SK-N-SH (cell line): ENCODE data around the gene SPINK1. TPM values are rescaled to one million over a fixed set of nuclear protein-coding genes. Genes with fewer than 3 reads are reported as not detected.
A peak's percentile ranks its signal among the peaks of the same experiment; 100 is the strongest.

ENCODE experiments used
- CTCF ChIA-PET: fragments of 300-600, 350-600 bp; formaldehyde crosslinking; extraction: SDS; loops from one replicate; lab custom pipeline; 2021; lab: Yijun Ruan, JAX
- POLR2A ChIA-PET: fragments of 350-600 bp; sonication (Branson Sonifier 250); formaldehyde crosslinking; extraction: SDS; loops from one replicate; lab custom pipeline; 2020; ENCODE audit warnings: antibody characterized with exemption, inconsistent platforms; lab: Yijun Ruan, JAX
- DNase-seq: peaks from one replicate; pipeline ENCODE4 v3.0.0; 2012
- H2AFZ ChIP-seq: fragments of 200-600 bp; sonication (generic); 2 replicates; pipeline ENCODE4 v1.8.1; 2016; ENCODE audit warnings: antibody characterized with exemption, mild to moderate bottlenecking, low read depth
- H3F3A ChIP-seq: fragments of 200-600 bp; sonication (generic); replicated peaks from 2 replicates; pipeline ENCODE3; 2016; ENCODE audit warnings: antibody characterized with exemption, mild to moderate bottlenecking; ENCODE audit not compliant: insufficient read depth
- H3K27ac ChIP-seq, 2 experiments: fragments of 200-500 bp in 1 of 2; fragments of 200-600 bp in 1 of 2; sonication (Bioruptor generic) in 1 of 2; sonication (generic), shearing (Covaris generic) in 1 of 2; 2 replicates each; pipeline versions ENCODE4 v1.5.1 to v1.6.1; 2014 to 2016; ENCODE audit warnings: low read depth in 2 of 2, inconsistent platforms in 1 of 2, low read length in 1 of 2, mild to moderate bottlenecking in 1 of 2, mixed read lengths in 1 of 2
- H3K27me3 ChIP-seq: fragments of 200-600 bp; sonication (generic), shearing (Covaris generic); 2 replicates; pipeline ENCODE4 v1.6.1; 2016; ENCODE audit warnings: mixed run types; ENCODE audit not compliant: insufficient read depth
- H3K36me3 ChIP-seq, 2 experiments: fragments of 200-500 bp in 1 of 2; fragments of 200-600 bp in 1 of 2; sonication (Bioruptor generic) in 1 of 2; sonication (generic) in 1 of 2; replicated peaks in 1 of 2; 2 replicates each; pipeline versions ENCODE3 to v1.5.1; 2014 to 2016; ENCODE audit warnings: low read length in 1 of 2, mild to moderate bottlenecking in 1 of 2; ENCODE audit not compliant: insufficient read depth in 2 of 2, control insufficient read depth in 1 of 2
- H3K4me1 ChIP-seq, 2 experiments: fragments of 200-500 bp in 1 of 2; fragments of 200-600 bp in 1 of 2; sonication (Bioruptor generic) in 1 of 2; sonication (generic), shearing (Covaris generic) in 1 of 2; 2 replicates each; pipeline versions ENCODE4 v1.5.1 to v1.6.1; 2014 to 2016; ENCODE audit warnings: low read depth in 1 of 2, low read length in 1 of 2, mixed run types in 1 of 2; ENCODE audit not compliant: insufficient read depth in 2 of 2, control insufficient read depth in 1 of 2
- H3K4me2 ChIP-seq: fragments of 200-600 bp; sonication (generic), shearing (Covaris generic); 2 replicates; pipeline ENCODE4 v1.6.1; 2017; ENCODE audit warnings: mixed run types
- H3K4me3 ChIP-seq, 2 experiments: fragments of 200-500 bp in 1 of 2; fragments of 200-600 bp in 1 of 2; sonication (Bioruptor generic) in 1 of 2; sonication (generic), shearing (Covaris generic) in 1 of 2; 2 replicates each; pipeline versions ENCODE4 v1.5.1 to v1.8.1; 2014 to 2016; ENCODE audit warnings: low read depth in 2 of 2, inconsistent platforms in 1 of 2, low read length in 1 of 2, mild to moderate bottlenecking in 1 of 2, mixed read lengths in 1 of 2, moderate library complexity in 1 of 2
- H3K79me2 ChIP-seq: fragments of 200-600 bp; sonication (generic); 2 replicates; pipeline ENCODE4 v1.8.1; 2017; ENCODE audit warnings: mild to moderate bottlenecking; ENCODE audit not compliant: insufficient read depth
- H3K9ac ChIP-seq: fragments of 200-600 bp; sonication (generic); 2 replicates; pipeline ENCODE4 v1.6.1; 2017; ENCODE audit warnings: mixed run types
- H3K9me2 ChIP-seq: fragments of 200-600 bp; sonication (generic); 2 replicates; pipeline ENCODE4 v1.6.1; 2017; ENCODE audit warnings: mixed run types
- H3K9me3 ChIP-seq: fragments of 200-600 bp; sonication (generic); 2 replicates; pipeline ENCODE4 v1.6.1; 2017; ENCODE audit warnings: mixed run types, mild to moderate bottlenecking, moderate library complexity
- H4K20me1 ChIP-seq: fragments of 200-600 bp; sonication (generic); 2 replicates; pipeline ENCODE4 v1.6.1; 2017; ENCODE audit warnings: mild to moderate bottlenecking, mixed run types; ENCODE audit not compliant: insufficient read depth
- FOXM1 ChIP-seq: IDR thresholded peaks from 2 replicates; pipeline ENCODE4 v1.4.0; 2012; ENCODE audit warnings: low read depth, mild to moderate bottlenecking
- GATA2 ChIP-seq: sonication (generic); formaldehyde crosslinking; IDR thresholded peaks from 2 replicates; pipeline ENCODE4 v1.5.0; 2020; ENCODE audit warnings: mild to moderate bottlenecking, missing genetic modification reagents
- JUND ChIP-seq: IDR thresholded peaks from 2 replicates; pipeline ENCODE4 v1.4.0; 2012
- NFIC ChIP-seq: IDR thresholded peaks from 2 replicates; pipeline ENCODE4 v1.4.0; 2012; ENCODE audit warnings: borderline replicate concordance
- NRF1 ChIP-seq: IDR thresholded peaks from 2 replicates; pipeline ENCODE4 v1.6.1; 2012; ENCODE audit warnings: low read depth, mild to moderate bottlenecking, low read length
- PBX3 ChIP-seq: IDR thresholded peaks from 2 replicates; pipeline ENCODE4; 2012
- POLR2AphosphoS5 ChIP-seq: IDR thresholded peaks from 2 replicates; pipeline ENCODE4 v1.6.1; 2012; ENCODE audit warnings: low read depth, low read length
- RAD21 ChIP-seq: IDR thresholded peaks from 2 replicates; pipeline ENCODE4 v1.6.1; 2012; ENCODE audit warnings: mild to moderate bottlenecking, low read length
- RCOR1 ChIP-seq: fragments of 150-350 bp; IDR thresholded peaks from 2 replicates; pipeline ENCODE4 v1.6.1; 2017; ENCODE audit warnings: antibody characterized with exemption, low read length
- SIN3A ChIP-seq: IDR thresholded peaks from 2 replicates; pipeline ENCODE4 v1.6.1; 2012; ENCODE audit warnings: low read depth, mild to moderate bottlenecking, low read length, moderate library complexity, borderline replicate concordance
- SMC3 ChIP-seq: IDR thresholded peaks from 2 replicates; pipeline ENCODE4 v1.6.1; 2012; ENCODE audit warnings: low read depth, low read length, improper control_type of control experiment
- TAF1 ChIP-seq: IDR thresholded peaks from 2 replicates; pipeline ENCODE4 v1.6.1; 2012; ENCODE audit warnings: low read depth, mild to moderate bottlenecking, low read length, moderate library complexity, borderline replicate concordance
- TCF12 ChIP-seq: IDR thresholded peaks from 2 replicates; pipeline ENCODE4 v1.4.0; 2012
- USF1 ChIP-seq: IDR thresholded peaks from 2 replicates; pipeline ENCODE4 v1.4.0; 2012; ENCODE audit warnings: low read depth, borderline replicate concordance
- YY1 ChIP-seq: IDR thresholded peaks from 2 replicates; pipeline ENCODE4 v1.4.0; 2012; ENCODE audit warnings: low read depth, mild to moderate bottlenecking
- WGBS: methylation state at CpG from one replicate; pipeline ENCODE4 v1.1.6; 2017; ENCODE audit warnings: low lambda C conversion rate; 5-methylcytosine and 5-hydroxymethylcytosine counted together
- polyA plus RNA-seq, 3 experiments: library from polyadenylated mRNA; depleted of rRNA; stranded (reverse); fragments of >200 nt; gene quantifications; 2 replicates each; pipeline ENCODE4 v1.2.3, GENCODE V29; 2012
- TF ChIP-seq, protein P1 (sequence below): IDR thresholded peaks from 2 replicates; pipeline ENCODE4 v1.4.0; 2012; ENCODE audit warnings: low read depth
- TF ChIP-seq, protein P2 (sequence below): fragments of 150-350 bp; IDR thresholded peaks from 2 replicates; pipeline ENCODE4 v1.6.1; 2016; ENCODE audit warnings: mild to moderate bottlenecking, low read depth, low read length
- TF ChIP-seq, protein P3 (sequence below): IDR thresholded peaks from 2 replicates; pipeline ENCODE4 v1.6.1; 2012; ENCODE audit warnings: mild to moderate bottlenecking, low read depth, low read length, moderate library complexity
- TF ChIP-seq, protein P4 (sequence below): IDR thresholded peaks from 2 replicates; pipeline ENCODE4 v1.4.0; 2012; ENCODE audit warnings: low read depth, borderline replicate concordance

SPINK1 gene
- polyA plus RNA-seq, 1 of the 3 experiments (the other 2 are of a cell fraction), result not detected

GRCh38 chr5:147856801-147857200 lies 25.3 kb upstream of the SPINK1 start:
- no peaks in the 10 kb centered on the region for H3K27me3 ChIP-seq
- H3K27ac ChIP-seq, result no peak overlapping the region
- no peaks in the 10 kb centered on the region for H3K9me3 ChIP-seq
- DNase-seq, result no peak
- no peaks in the 10 kb centered on the region for H3F3A ChIP-seq
- H4K20me1 ChIP-seq, result no peaks in the 10 kb centered on the region
- ChIA-PET CTCF (interaction anchor here (0.7 to 3.0 kb wide), 21 partner anchors 9 to 324 kb away, joined by 3 to 34 read pairs (median 8); partner anchors contain the start of gene SCGB3A2), POLR2A (no interaction called here)
- no peak overlapping the region for H3K9ac ChIP-seq
- H3K9me2 ChIP-seq, result no peaks in the 10 kb centered on the region
- no peak overlapping the region for H3K4me3 ChIP-seq
- H3K4me2 ChIP-seq, result no peak overlapping the region
- H3K4me1 ChIP-seq, result no peaks in the 10 kb centered on the region; a peak in 1 of 4 replicates
- H2AFZ ChIP-seq, result no peak overlapping the region
- no peak for TF ChIP-seq NFIC
- no peaks in the 10 kb centered on the region for H3K36me3 ChIP-seq
- H3K79me2 ChIP-seq, result no peaks in the 10 kb centered on the region

GRCh38 chr5:147855774-147856069 lies 24.3 kb upstream of the SPINK1 start:
- no peaks in the 10 kb centered on the region for H3K9me2 ChIP-seq
- TF ChIP-seq SIN3A, result no peak
- TF ChIP-seq, protein P1, sequence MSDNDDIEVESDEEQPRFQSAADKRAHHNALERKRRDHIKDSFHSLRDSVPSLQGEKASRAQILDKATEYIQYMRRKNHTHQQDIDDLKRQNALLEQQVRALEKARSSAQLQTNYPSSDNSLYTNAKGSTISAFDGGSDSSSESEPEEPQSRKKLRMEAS, result no peak
- no peak for TF ChIP-seq FOXM1
- TF ChIP-seq NFIC, result no peak
- TF ChIP-seq, protein P2, sequence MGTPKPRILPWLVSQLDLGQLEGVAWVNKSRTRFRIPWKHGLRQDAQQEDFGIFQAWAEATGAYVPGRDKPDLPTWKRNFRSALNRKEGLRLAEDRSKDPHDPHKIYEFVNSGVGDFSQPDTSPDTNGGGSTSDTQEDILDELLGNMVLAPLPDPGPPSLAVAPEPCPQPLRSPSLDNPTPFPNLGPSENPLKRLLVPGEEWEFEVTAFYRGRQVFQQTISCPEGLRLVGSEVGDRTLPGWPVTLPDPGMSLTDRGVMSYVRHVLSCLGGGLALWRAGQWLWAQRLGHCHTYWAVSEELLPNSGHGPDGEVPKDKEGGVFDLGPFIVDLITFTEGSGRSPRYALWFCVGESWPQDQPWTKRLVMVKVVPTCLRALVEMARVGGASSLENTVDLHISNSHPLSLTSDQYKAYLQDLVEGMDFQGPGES, result no peak
- no peak for TF ChIP-seq NRF1
- TF ChIP-seq USF1, result no peak
- TF ChIP-seq, protein P3, sequence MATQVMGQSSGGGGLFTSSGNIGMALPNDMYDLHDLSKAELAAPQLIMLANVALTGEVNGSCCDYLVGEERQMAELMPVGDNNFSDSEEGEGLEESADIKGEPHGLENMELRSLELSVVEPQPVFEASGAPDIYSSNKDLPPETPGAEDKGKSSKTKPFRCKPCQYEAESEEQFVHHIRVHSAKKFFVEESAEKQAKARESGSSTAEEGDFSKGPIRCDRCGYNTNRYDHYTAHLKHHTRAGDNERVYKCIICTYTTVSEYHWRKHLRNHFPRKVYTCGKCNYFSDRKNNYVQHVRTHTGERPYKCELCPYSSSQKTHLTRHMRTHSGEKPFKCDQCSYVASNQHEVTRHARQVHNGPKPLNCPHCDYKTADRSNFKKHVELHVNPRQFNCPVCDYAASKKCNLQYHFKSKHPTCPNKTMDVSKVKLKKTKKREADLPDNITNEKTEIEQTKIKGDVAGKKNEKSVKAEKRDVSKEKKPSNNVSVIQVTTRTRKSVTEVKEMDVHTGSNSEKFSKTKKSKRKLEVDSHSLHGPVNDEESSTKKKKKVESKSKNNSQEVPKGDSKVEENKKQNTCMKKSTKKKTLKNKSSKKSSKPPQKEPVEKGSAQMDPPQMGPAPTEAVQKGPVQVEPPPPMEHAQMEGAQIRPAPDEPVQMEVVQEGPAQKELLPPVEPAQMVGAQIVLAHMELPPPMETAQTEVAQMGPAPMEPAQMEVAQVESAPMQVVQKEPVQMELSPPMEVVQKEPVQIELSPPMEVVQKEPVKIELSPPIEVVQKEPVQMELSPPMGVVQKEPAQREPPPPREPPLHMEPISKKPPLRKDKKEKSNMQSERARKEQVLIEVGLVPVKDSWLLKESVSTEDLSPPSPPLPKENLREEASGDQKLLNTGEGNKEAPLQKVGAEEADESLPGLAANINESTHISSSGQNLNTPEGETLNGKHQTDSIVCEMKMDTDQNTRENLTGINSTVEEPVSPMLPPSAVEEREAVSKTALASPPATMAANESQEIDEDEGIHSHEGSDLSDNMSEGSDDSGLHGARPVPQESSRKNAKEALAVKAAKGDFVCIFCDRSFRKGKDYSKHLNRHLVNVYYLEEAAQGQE, result no peak
- no peak for TF ChIP-seq TCF12
- no peak for TF ChIP-seq TAF1
- no peak for TF ChIP-seq YY1
- no peak for TF ChIP-seq SMC3
- TF ChIP-seq PBX3, result no peak
- TF ChIP-seq POLR2AphosphoS5, result no peak
- no peak for TF ChIP-seq GATA2
- no peak for TF ChIP-seq JUND
- TF ChIP-seq RCOR1, result no peak
- TF ChIP-seq, protein P4, sequence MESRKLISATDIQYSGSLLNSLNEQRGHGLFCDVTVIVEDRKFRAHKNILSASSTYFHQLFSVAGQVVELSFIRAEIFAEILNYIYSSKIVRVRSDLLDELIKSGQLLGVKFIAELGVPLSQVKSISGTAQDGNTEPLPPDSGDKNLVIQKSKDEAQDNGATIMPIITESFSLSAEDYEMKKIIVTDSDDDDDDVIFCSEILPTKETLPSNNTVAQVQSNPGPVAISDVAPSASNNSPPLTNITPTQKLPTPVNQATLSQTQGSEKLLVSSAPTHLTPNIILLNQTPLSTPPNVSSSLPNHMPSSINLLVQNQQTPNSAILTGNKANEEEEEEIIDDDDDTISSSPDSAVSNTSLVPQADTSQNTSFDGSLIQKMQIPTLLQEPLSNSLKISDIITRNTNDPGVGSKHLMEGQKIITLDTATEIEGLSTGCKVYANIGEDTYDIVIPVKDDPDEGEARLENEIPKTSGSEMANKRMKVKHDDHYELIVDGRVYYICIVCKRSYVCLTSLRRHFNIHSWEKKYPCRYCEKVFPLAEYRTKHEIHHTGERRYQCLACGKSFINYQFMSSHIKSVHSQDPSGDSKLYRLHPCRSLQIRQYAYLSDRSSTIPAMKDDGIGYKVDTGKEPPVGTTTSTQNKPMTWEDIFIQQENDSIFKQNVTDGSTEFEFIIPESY, result no peak
- no peak for TF ChIP-seq RAD21
- TF ChIP-seq, all 33 proteins: peak for 0
- H3K9ac ChIP-seq, result no peak overlapping the region
- H3K27ac ChIP-seq, result no peak overlapping the region
- no peaks in the 10 kb centered on the region for H3K27me3 ChIP-seq
- no peaks in the 10 kb centered on the region; a peak in 1 of 4 replicates for H3K4me1 ChIP-seq
- no peak for DNase-seq
- no peaks in the 10 kb centered on the region for H4K20me1 ChIP-seq
- no peak overlapping the region for H3K4me2 ChIP-seq
- no peaks in the 10 kb centered on the region for H3F3A ChIP-seq
- 8% methylated on average over 4 of the region's 4 CpGs for WGBS
- POLR2A ChIA-PET, result no interaction called here
- H3K9me3 ChIP-seq, result no peaks in the 10 kb centered on the region
- no peak overlapping the region for H3K4me3 ChIP-seq
- H3K79me2 ChIP-seq, result no peaks in the 10 kb centered on the region
- H3K36me3 ChIP-seq, result no peaks in the 10 kb centered on the region
- CTCF ChIA-PET, result interaction anchor here (1.3 to 2.4 kb wide), 2 partner anchors 78 to 227 kb away, joined by 3 to 8 read pairs; no protein-coding TSS in a partner anchor
- H2AFZ ChIP-seq, result 0 out of 2 replicates have a peak overlapping the region, but pooled peaks have one; percentile 22
